SK-N-DZ (cell line): ENCODE measurements around the gene BBOF1.

Experiments
- DNase-seq: peaks from one replicate; pipeline ENCODE4 v3.0.0-alpha.2; 2015; ENCODE audit warnings: low spot score
- small RNA-seq, 2 experiments: library from RNA; depleted of rRNA; stranded (forward); fragments of <200 nt; gene quantifications; one replicate each; pipeline ENCODE3, GENCODE V24; 2014

Gene BBOF1

GRCh38 chr14:74089251-74090020 is 70.3 kb downstream of the BBOF1 start:
- no peak for DNase-seq

GRCh38 chr14:74105381-74105780 is 86.2 kb downstream of the BBOF1 start:
- no peak for DNase-seq

DNA sequence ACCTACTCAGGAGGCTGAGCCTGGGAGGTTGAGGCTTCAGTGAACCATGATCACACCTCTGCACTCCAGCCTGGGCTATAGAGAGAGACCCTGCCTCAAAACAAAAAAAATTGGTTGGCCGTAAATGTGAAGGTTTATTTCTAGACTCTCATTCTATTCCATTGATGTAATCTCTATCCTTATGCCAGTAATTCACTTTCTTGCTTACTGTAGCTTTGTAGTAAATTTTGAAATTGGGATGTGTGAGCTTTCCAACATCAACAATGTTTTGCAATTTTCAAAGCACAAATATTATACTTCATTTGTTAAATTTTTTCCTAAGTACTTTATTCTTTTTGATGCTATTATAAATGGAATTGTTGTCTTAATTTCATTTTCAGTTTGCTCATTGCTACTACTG is 90.2 kb downstream of the BBOF1 start:
- no peak for DNase-seq

DNA sequence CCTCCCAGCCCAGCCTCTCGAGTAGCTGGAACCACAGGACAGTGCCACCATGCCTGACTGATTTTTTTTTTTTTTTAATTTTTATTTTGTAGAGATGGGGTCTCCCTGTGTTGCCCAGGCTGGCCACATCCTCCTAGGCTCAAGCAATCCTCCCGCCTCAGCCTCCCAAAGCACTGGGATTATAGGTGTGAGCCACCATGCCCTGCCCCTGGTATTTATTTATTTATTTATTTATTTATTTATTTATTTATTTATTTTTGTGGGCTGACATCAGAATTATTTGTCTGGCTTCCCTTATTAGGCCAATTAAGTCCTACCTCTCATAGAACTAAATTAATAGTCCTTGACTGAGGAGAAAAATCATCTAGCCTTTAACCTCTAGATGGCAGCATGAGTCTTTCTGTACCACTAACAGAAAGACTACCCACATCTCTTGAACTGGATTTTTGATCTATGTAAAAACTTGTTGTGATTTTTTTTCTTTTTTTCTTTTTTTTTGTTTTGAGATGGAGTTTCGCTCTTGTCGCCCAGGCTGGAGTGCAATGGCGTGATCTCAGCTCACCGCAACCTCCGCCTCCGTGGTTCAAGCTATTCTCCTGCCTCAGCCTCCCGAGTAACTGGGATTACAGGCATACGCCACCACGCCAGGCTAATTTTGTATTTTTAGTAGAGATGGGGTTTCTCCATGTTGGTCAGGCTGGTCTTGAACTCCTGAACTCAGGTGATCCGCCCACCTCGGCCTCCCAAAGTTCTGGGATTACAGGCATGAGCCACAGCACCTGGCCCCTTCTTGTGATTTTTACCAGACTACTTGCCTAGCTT is 92.5 kb downstream of the BBOF1 start:
- peak; percentile 40 for DNase-seq

Small RNA genes within 50 kb of the gene (small RNA-seq; reads per million reads assigned to genes)
- gene AC005480.2 = 0 reads per million in 2 experiments
